ENCODE measurements around the gene POC5.

POC5 gene

DNA sequence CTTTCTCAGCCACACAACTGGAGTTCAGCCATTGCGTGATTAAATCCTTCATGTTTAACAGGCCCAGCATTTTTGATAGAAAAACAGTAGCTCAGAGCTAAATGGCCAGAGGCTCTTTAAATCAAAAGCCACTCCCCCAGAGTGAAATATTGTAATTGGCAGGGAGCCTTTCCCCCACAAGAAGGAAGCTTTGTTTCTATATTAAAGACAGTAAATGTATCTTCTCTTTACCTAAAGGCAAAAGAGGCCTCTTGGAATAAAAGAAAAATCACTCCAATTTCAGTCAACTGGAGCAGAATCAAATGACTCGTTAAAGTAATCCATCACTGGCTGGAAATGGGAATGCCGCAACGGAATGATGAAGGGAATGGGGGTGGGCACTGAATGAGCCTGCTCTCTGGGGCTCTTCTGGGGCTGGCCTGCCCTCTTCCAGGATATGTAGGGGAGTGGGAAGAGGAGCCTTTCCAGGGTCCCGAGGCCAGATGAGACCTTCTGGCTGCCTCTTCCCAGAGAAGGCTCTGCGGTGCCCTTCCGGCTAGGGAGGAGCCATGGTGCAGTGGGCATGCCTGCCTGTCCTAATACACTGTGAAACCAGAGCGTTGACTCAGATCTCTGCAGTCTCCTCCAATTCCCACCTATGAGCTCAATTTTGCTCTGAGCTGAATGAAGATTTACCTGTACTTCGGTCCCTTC, 60.8 kb downstream of the POC5 start:
- no peak for DNase-seq

DNA sequence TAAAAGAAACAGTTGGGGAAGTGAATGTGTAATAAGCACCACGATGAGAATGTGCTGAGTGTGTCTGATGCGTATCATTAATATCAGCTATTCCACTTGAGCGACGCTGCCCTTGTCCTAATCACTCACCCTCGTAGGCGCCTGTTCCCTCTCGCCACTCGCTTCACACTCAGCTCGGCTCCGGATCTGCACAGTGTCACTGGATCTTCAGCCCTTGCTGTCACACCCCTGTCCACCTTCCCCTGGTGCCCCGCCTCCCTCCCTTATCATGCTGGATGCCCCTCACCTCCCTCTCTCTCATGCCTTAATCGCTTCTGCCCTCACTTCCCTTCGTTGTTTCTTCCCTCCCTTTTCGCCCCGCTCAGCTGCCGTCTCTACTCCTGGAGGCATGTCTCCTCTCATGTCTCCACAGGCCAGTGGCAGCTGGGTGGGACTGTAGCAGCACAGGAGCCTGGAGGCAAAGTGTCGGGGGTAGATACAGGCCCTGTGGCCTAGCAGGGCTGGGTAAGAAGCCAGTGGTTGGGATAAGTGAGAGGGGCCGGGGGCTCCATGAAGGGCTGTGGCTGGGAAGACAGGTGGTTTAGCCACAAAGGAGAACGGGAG, 62.4 kb downstream of the POC5 start:
- DNase-seq = no peak

DNA sequence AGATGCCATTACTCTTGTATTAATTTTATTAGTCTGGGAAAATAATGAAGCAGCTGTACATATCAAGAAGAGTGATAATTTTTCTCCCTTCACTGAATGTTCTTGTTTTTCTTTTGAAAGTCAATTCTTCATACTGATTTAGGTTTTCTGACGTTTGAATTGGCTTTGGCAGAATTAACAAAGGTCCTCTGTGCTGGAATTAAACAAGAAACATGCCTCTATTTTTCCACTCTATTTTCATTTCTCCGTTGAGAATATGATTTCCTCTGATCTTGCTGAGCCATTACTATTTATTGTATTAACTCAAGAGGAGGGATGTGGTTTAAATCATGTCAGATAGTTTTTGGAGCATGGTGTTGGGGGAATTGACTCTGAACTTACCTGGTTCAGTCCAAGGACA, 63.7 kb downstream of the POC5 start:
- no peak for DNase-seq

- DNase-seq = no peak
These were observed 65.5 kb downstream of the POC5 start for GRCh38 chr5:75651575-75652238.

DNA sequence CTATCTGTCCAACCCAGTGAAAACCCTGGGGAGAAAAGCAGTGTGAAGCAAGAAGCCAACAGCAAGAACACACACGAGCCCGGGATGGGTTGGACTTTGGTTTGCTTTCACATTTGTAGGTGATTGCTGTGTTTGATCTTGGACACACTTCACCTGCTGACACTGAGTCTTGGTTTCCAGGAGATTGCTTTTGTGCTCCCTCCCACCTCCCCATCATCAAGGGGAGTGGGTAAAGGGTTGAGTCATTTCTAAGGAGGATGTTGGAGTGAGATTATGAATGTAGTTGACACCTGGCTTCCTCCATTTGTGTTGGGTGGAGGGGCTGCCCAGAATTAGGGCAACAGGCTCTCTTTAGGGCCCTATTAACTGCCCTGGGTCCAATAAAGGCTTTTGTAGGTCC, 68.5 kb downstream of the POC5 start:
- no peak for DNase-seq

- no peak for DNase-seq
These were observed 76.4 kb downstream of the POC5 start for GRCh38 chr5:75640826-75641225.

DNA sequence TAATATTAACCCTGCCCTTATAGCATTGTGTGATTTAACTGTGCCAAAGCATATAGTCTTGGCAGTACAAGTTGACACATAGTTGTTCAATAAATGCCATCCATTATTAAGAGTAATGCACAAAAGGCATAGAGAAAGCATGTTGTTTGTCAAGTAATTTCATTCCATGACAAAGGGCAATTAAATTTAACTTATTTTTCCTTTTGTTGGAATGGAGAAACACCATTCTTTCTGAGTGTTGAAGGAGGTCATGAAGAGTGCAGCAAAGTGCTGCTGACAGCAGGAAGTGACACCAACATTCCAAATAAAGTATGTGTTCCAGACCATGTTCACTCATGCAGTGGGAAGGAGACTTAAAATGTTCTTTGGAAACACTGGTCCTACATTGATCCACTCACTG, 76.8 kb downstream of the POC5 start:
- no peak for DNase-seq

GRCh38 chr5:75639535-75640311, 77.5 kb downstream of the POC5 start:
- DNase-seq = no peak

DNA sequence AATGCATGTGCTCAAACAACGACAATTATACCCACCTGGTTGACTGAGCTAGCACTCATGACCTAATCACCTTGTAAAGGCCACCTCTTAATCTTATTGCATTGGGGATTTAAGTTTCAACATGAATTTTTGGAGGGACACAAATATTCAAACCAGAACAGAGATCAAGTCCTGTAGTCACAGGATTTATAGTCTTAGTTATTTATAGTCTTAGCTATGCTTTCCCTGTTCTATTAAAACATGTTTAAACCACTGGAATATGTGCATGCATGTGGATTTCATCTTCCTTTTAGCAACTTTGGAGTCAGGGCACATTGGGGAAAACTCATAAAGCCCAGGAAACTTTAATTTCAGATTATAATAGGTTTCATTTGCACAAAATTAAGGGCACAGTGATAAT, 79.3 kb downstream of the POC5 start:
- DNase-seq = no peak

DNA sequence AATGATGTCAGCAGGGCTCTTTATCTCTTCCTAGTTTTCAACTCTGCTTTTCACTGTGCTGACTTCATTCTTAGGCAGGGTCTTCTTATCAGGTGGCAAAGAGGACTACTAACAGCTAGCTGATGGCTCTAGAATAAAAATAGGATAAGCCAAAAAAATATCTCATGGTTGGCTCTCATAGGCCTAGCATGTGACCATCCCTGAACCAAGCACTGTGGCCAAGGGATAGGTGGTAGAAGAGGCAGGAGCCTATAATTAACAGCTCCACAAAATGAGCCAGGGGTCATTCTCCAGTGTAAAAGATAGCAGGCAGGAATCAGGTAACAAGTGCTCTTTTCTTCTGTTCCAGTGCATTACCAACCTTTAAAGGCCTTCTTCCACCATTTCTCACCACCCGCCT, 84.9 kb downstream of the POC5 start:
- no peak for DNase-seq

GRCh38 chr5:75630875-75631274, 86.4 kb downstream of the POC5 start:
- no peak for DNase-seq

- DNase-seq = no peak
These were observed 89.4 kb downstream of the POC5 start for GRCh38 chr5:75627801-75628200.

- no peak for DNase-seq
These were observed 90.3 kb downstream of the POC5 start for GRCh38 chr5:75626959-75627358.
